Measurements from ENCODE around the gene RNASEH2B. TPM values are rescaled to one million over a fixed set of nuclear protein-coding genes. Genes with fewer than 3 reads are reported as not detected.

Gene RNASEH2B
- total RNA-seq, 1 experiment from 2014 or later, result 65.7 TPM

GRCh38 chr13:50995854-50996253 lies 86.3 kb downstream of the RNASEH2B start:
- no peak for DNase-seq (ENCODE audit: low read depth)

GRCh38 chr13:50998326-50998725 lies 88.7 kb downstream of the RNASEH2B start:
- no peak for DNase-seq (ENCODE audit: low read depth)

GRCh38 chr13:50999641-51000040 lies 90.0 kb downstream of the RNASEH2B start:
- no peak for DNase-seq (ENCODE audit: low read depth)

GRCh38 chr13:51000061-51000460 lies 90.5 kb downstream of the RNASEH2B start:
- DNase-seq (ENCODE audit: low read depth), result peak; percentile 15

DNA sequence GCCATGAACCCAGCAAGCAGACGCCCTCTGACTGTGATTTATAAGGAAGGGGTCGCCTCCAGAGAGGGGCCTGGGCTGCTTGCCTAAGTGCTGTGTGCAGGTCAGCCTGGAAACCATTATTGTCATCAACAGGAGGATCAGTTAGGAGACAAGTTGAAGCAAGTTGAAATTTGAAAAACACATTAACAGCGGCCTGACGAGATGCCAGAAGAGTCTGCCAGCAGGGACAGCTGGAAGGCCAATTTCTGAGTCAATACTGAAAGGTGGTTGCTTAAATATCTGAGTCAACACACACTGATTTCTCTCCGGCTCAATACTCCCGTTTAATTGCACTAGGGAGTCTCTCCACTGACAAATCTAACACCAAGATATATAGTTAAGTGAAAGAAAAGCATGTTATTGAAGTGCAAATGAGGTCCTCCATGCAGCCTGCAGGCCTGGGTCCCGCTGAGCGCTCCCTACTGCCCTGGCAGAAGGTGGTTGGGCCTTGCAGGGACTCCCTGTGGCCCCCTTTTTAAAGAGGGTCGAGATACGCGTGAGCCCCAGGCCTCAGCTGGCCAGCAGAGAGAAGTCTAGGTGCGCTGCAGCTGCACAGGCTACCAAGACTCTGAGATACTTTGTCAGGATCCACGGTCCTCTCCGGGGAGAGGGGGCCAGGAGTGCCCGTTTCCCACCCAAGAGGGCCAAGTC lies 91.1 kb downstream of the RNASEH2B start:
- peak; percentile 53 for DNase-seq (ENCODE audit: low read depth)

DNA sequence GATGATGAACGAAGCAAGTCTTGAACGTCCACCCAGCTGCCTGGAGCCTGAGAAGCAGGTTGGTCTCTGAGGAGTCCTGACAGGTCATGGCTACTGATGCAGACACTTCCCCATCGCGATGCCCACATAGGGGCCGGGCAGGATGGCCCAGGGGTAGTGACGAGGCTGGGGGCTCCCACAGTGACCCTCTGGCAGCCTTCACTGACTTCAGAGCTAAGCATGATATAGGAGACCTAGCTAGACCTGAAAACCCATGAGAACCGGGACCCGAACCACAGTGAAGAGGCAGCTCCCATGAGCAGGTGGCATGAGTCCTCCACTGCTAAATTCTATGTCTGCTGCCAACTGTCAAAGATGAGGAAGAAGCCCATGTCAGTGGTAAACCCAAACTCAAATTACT lies 91.7 kb downstream of the RNASEH2B start:
- DNase-seq (ENCODE audit: low read depth), result no peak

- DNase-seq (ENCODE audit: low read depth), result peak; percentile 2
Measured at GRCh38 chr13:51002736-51003135, 93.1 kb downstream of the RNASEH2B start.

DNA sequence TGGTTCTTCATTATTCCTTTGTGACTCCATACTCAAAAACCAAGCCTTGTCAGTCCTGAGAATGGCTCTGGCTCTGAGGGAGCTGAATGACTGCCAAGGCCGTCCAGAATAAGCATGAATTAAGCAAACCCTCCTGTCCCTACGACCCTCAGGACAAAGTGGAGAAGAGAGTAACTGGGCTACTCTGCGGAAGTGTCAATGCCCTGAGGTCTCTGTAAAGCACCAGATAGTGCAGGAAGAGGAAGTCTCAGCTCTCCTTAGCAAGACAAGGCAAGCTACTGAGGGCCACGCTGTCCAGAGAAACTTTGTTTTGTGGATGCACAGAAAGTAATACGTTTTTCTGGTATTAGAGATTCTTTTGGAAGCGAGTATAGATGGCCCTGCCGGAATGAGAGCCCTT lies 94.1 kb downstream of the RNASEH2B start:
- DNase-seq (ENCODE audit: low read depth), result no peak

GRCh38 chr13:51004111-51004865 lies 94.7 kb downstream of the RNASEH2B start:
- DNase-seq (ENCODE audit: low read depth), result no peak

GRCh38 chr13:51004918-51005460 lies 95.4 kb downstream of the RNASEH2B start:
- no peak for DNase-seq (ENCODE audit: low read depth)

- no peak for DNase-seq (ENCODE audit: low read depth)
Measured at GRCh38 chr13:51005566-51005965, 96.0 kb downstream of the RNASEH2B start.

Other genes with a start within 250 kb of the RNASEH2B start
- gene DLEU7, start 66.1 kb upstream of the RNASEH2B start, total RNA-seq (2014; rRNA removed; shearing (Covaris generic)), result 0.12 TPM in 1 of 2 replicates, not detected in the other
- gene C13orf42, start 201.5 kb downstream of the RNASEH2B start, total RNA-seq (2014; rRNA removed; shearing (Covaris generic)), result not detected in 2 replicates

All from RPMI7951 (cell line).